Suprapubic skin (tissue), 4 donors: ENCODE measurements around the gene MLNR. TPM values are rescaled to one million over a fixed set of nuclear protein-coding genes. Genes with fewer than 3 reads are reported as not detected.

Experiments
- DNase-seq, 2 donors: peaks; one replicate each; pipeline ENCODE4 v3.0.0-alpha.2; 2019; ENCODE audit warnings: low spot score in 2 of 2
- H3K27ac ChIP-seq: fragments of 200-600 bp; sonication (generic); one replicate; pipeline ENCODE4 v1.5.1; 2019
- H3K27me3 ChIP-seq: fragments of 200-600 bp; sonication (generic); one replicate; pipeline ENCODE4 v1.5.1; 2019
- H3K36me3 ChIP-seq: fragments of 200-600 bp; sonication (generic); one replicate; pipeline ENCODE4 v1.5.1; 2019
- H3K4me1 ChIP-seq: fragments of 200-600 bp; sonication (generic); one replicate; pipeline ENCODE4 v1.5.1; 2019
- H3K4me3 ChIP-seq: fragments of 200-600 bp; sonication (generic); one replicate; pipeline ENCODE4 v1.5.1; 2019; ENCODE audit warnings: mild to moderate bottlenecking
- H3K9me3 ChIP-seq: fragments of 200-600 bp; sonication (generic); one replicate; pipeline ENCODE4 v1.5.1; 2019
- CTCF ChIP-seq, 2 donors: fragments of 200-600 bp in 1 of 2; fragments of 450-650 bp in 1 of 2; sonication (generic) in 1 of 2; IDR thresholded peaks; one replicate each; pipeline ENCODE4 v1.5.1; 2016 to 2019; ENCODE audit warnings: antibody characterized with exemption in 2 of 2, mild to moderate bottlenecking in 1 of 2, moderate library complexity in 1 of 2
- EP300 ChIP-seq: sonication (generic); formaldehyde crosslinking; IDR thresholded peaks from one replicate; pipeline ENCODE4 v1.6.1; 2017; ENCODE audit warnings: antibody characterized with exemption
- POLR2A ChIP-seq, 2 donors: fragments of 450-650 bp; IDR thresholded peaks; one replicate each; pipeline ENCODE4 v1.6.1; 2017; ENCODE audit warnings: antibody characterized with exemption in 2 of 2, mild to moderate bottlenecking in 2 of 2, moderate library complexity in 2 of 2
- POLR2AphosphoS5 ChIP-seq, 3 donors: sonication (generic); formaldehyde crosslinking; IDR thresholded peaks; one replicate each; pipeline ENCODE4 v1.6.1; 2017; ENCODE audit warnings: antibody characterized with exemption in 3 of 3
- WGBS: methylation state at CpG from one replicate; pipeline ENCODE4 v1.1.5; 2018; 5-methylcytosine and 5-hydroxymethylcytosine counted together
- total RNA-seq, 4 donors: library from RNA; depleted of rRNA; stranded (reverse); fragments of >200 nt; gene quantifications; one replicate each; pipeline ENCODE4 v1.1.0, GENCODE V29; 2016

The MLNR gene
- total RNA-seq, 4 donors from 2014 or later = not detected

GRCh38 chr13:49248622-49249002, 28.5 kb downstream of the MLNR start:
- Histone ChIP-seq H3K4me3 (peak overlapping the region; percentile 98), H3K9me3 (no peaks in the 10 kb centered on the region), H3K36me3 (peaks cover 7% of the 10 kb centered on the region), H3K27me3 (no peaks in the 10 kb centered on the region), H3K27ac (peak overlapping the region; percentile 93), H3K4me1 (peaks cover 20% of the 10 kb centered on the region)
- WGBS = 3% methylated on average over 6 of the region's 6 CpGs
- TF ChIP-seq POLR2AphosphoS5 (IDR thresholded peaks at IDR 0.05) = no peak
- no peak for TF ChIP-seq EP300
- no peak for TF ChIP-seq CTCF (IDR thresholded peaks at IDR 0.05)
- TF ChIP-seq POLR2A (IDR thresholded peaks at IDR 0.05) = no peak
- DNase-seq = no peak

GRCh38 chr13:49251326-49251725, 31.2 kb downstream of the MLNR start:
- no peak overlapping the region for H3K27ac ChIP-seq
- H3K27me3 ChIP-seq = no peaks in the 10 kb centered on the region
- 76% methylated on average over 5 of the region's 5 CpGs for WGBS
- no peak for TF ChIP-seq POLR2A (IDR thresholded peaks at IDR 0.05)
- TF ChIP-seq CTCF (IDR thresholded peaks at IDR 0.05) = no peak
- TF ChIP-seq POLR2AphosphoS5 (IDR thresholded peaks at IDR 0.05) = no peak
- TF ChIP-seq EP300 = no peak
- peaks cover 20% of the 10 kb centered on the region for H3K4me1 ChIP-seq
- no peak for DNase-seq
- H3K4me3 ChIP-seq = no peak overlapping the region
- H3K9me3 ChIP-seq = no peaks in the 10 kb centered on the region
- H3K36me3 ChIP-seq = peaks cover 25% of the 10 kb centered on the region

GRCh38 chr13:49253310-49253709, 33.2 kb downstream of the MLNR start:
- 89% methylated on average over 1 of the region's 1 CpG for WGBS
- Histone ChIP-seq H3K27ac (no peak overlapping the region), H3K4me1 (peaks cover 13% of the 10 kb centered on the region), H3K36me3 (peaks cover 29% of the 10 kb centered on the region), H3K27me3 (no peaks in the 10 kb centered on the region), H3K4me3 (no peak overlapping the region), H3K9me3 (no peaks in the 10 kb centered on the region)
- no peak for TF ChIP-seq POLR2A (IDR thresholded peaks at IDR 0.05)
- no peak for TF ChIP-seq CTCF (IDR thresholded peaks at IDR 0.05)
- no peak for TF ChIP-seq POLR2AphosphoS5 (IDR thresholded peaks at IDR 0.05)
- no peak for TF ChIP-seq EP300
- DNase-seq = no peak

- no peak overlapping the region for H3K4me3 ChIP-seq
- DNase-seq = no peak
- no peak overlapping the region for H3K27ac ChIP-seq
- H3K9me3 ChIP-seq = no peaks in the 10 kb centered on the region
- H3K36me3 ChIP-seq = peaks cover 29% of the 10 kb centered on the region
- TF ChIP-seq POLR2A (IDR thresholded peaks at IDR 0.05) (no peak), POLR2AphosphoS5 (IDR thresholded peaks at IDR 0.05) (no peak), EP300 (no peak), CTCF (IDR thresholded peaks at IDR 0.05) (no peak)
- H3K27me3 ChIP-seq = no peaks in the 10 kb centered on the region
- WGBS = 78% methylated on average over 1 of the region's 1 CpG
- peaks cover 7% of the 10 kb centered on the region for H3K4me1 ChIP-seq
Measured at GRCh38 chr13:49254007-49254406, 33.9 kb downstream of the MLNR start.

GRCh38 chr13:49256841-49257240, 36.7 kb downstream of the MLNR start:
- no peak for DNase-seq
- Histone ChIP-seq H3K4me3 (no peak overlapping the region), H3K4me1 (no peaks in the 10 kb centered on the region), H3K27me3 (no peaks in the 10 kb centered on the region), H3K27ac (no peak overlapping the region), H3K36me3 (peaks cover 52% of the 10 kb centered on the region), H3K9me3 (no peaks in the 10 kb centered on the region)
- 82% methylated on average over 2 of the region's 2 CpGs for WGBS
- no peak for TF ChIP-seq CTCF (IDR thresholded peaks at IDR 0.05)
- TF ChIP-seq EP300 = no peak
- TF ChIP-seq POLR2AphosphoS5 (IDR thresholded peaks at IDR 0.05) = no peak
- TF ChIP-seq POLR2A (IDR thresholded peaks at IDR 0.05) = no peak
